MM.1S (cell line): ENCODE measurements around the gene C2CD2L.

Experiments
- CTCF ChIP-seq: fragments of 300-600 bp; sonication (generic); IDR thresholded peaks from 2 replicates; pipeline ENCODE4 v1.5.1; 2016; ENCODE audit warnings: antibody characterized with exemption, low read length, mixed read lengths
- EZH2 ChIP-seq: fragments of 300-600 bp; sonication (generic); optimal IDR thresholded peaks from 2 replicates; pipeline ENCODE3; 2017; ENCODE audit warnings: low read depth, mild to moderate bottlenecking, antibody characterized with exemption, low read length, mixed read lengths
- EZH2phosphoT487 ChIP-seq: fragments of 300-600 bp; sonication (generic); IDR thresholded peaks from 2 replicates; pipeline ENCODE4 v1.6.1; 2018; ENCODE audit warnings: antibody characterized with exemption, low read length

- TF ChIP-seq CTCF (peak; percentile 54), EZH2phosphoT487 (no peak), EZH2 (no peak)
These were observed 6.7 kb upstream of the C2CD2L start for GRCh38 chr11:119100246-119100970.
